H1 (cell line): ENCODE measurements around the gene KPNA1. TPM values are rescaled to one million over a fixed set of nuclear protein-coding genes. Genes with fewer than 3 reads are reported as not detected.

Experiments used
- HDAC6 ChIP-seq: IDR thresholded peaks from one replicate; pipeline ENCODE4 v1.7.1; 2012; ENCODE audit warnings: low read depth, mild to moderate bottlenecking, inconsistent platforms, low read length, moderate library complexity
- MAFK ChIP-seq: IDR thresholded peaks from 2 replicates; pipeline ENCODE4 v1.6.1; 2012; ENCODE audit warnings: low read depth, mild to moderate bottlenecking, improper control_type of control experiment, low read length
- polyA plus RNA-seq, 7 experiments: library from polyadenylated mRNA; depleted of rRNA in 3 of 7; stranded (reverse) in 5 of 7; unstranded in 2 of 7; fragments of >200 nt in 5 of 7; fragments of 200-250 nt in 2 of 7; gene quantifications; 1 replicate in 5 of 7; 2 replicates in 1 of 7; 4 replicates in 1 of 7; pipeline versions ENCODE4 v1.2.1 to v1.2.3, GENCODE V29; 2011 to 2013; ENCODE audit warnings: missing spikeins in 2 of 7, mixed read lengths in 2 of 7
- total RNA-seq: library from RNA; stranded (reverse); fragmentation: NEBNext Ultra II Directional; extraction: Animal tissue kit (Norgen Biotek cat#: 25700); gene quantifications from 2 replicates; pipeline ENCODE4 v1.2.1, GENCODE V29; 2021

KPNA1 gene
- total and polyA plus RNA-seq, 2 of the 8 experiments (the other 6 are each of a cell fraction or from before 2014, with no cell fraction given): 14.8 to 63.0 TPM

- TF ChIP-seq MAFK (no peak), HDAC6 (no peak)
- TF ChIP-seq, all 59 proteins: peak for 0
Observed at GRCh38 chr3:122508135-122508914, 6.4 kb downstream of the KPNA1 start (continued).
